HG02870 (cell line): ENCODE measurements around the gene IER3IP1.
A peak's percentile ranks its signal among the peaks of the same experiment; 100 is the strongest.
"Not testable (repeated sequence)": the region's sequence is repeated elsewhere in the genome, so short reads cannot be mapped to it uniquely, and the experiment has no call there.

Experiments used
- ATAC-seq: cut with Tn5 transposase; IDR thresholded peaks from one replicate; pipeline ENCODE4 v1.9.1; 2021; ENCODE audit warnings: mild to moderate bottlenecking, moderate library complexity; ENCODE audit not compliant: unreplicated experiment

Gene IER3IP1

GRCh38 chr18:47160256-47160655, 15.9 kb downstream of the IER3IP1 start:
- no peak for ATAC-seq

- not testable (repeated sequence) for ATAC-seq
Measured at GRCh38 chr18:47158404-47158803, 17.8 kb downstream of the IER3IP1 start.

GRCh38 chr18:47151439-47151838, 24.7 kb downstream of the IER3IP1 start:
- ATAC-seq = no peak

- no peak for ATAC-seq
Measured at GRCh38 chr18:47150824-47151366, 25.3 kb downstream of the IER3IP1 start.

GRCh38 chr18:47150029-47150823, 25.9 kb downstream of the IER3IP1 start, which contains the start of gene HDHD2:
TSS of gene HDHD2 (minus strand) at chr18:47150500. CDS start at chr18:47136439, 14,061 bp downstream.
- ATAC-seq = peak; percentile 89

- ATAC-seq = no peak
Measured at GRCh38 chr18:47149457-47150028, 26.6 kb downstream of the IER3IP1 start.

GRCh38 chr18:47146206-47146605, 30.0 kb downstream of the IER3IP1 start:
- no peak for ATAC-seq

GRCh38 chr18:47143899-47144485, 32.2 kb downstream of the IER3IP1 start:
- no peak for ATAC-seq

- no peak for ATAC-seq
Measured at GRCh38 chr18:47143153-47143552, 33.0 kb downstream of the IER3IP1 start.

- ATAC-seq = no peak
Measured at GRCh38 chr18:47141289-47141688, 34.9 kb downstream of the IER3IP1 start.

GRCh38 chr18:47121146-47121545, 55.0 kb downstream of the IER3IP1 start:
- no peak for ATAC-seq

GRCh38 chr18:47120428-47120827, 55.7 kb downstream of the IER3IP1 start:
- peak; percentile 98 for ATAC-seq

- no peak for ATAC-seq
Measured at GRCh38 chr18:47118981-47119380, 57.2 kb downstream of the IER3IP1 start.

GRCh38 chr18:47115205-47115604, 61.0 kb downstream of the IER3IP1 start:
- ATAC-seq = no peak

- no peak for ATAC-seq
Measured at GRCh38 chr18:47113796-47114540, 62.2 kb downstream of the IER3IP1 start.

GRCh38 chr18:47110492-47111274, 65.5 kb downstream of the IER3IP1 start:
- no peak for ATAC-seq

GRCh38 chr18:47109720-47110119, 66.4 kb downstream of the IER3IP1 start:
- no peak for ATAC-seq

- no peak for ATAC-seq
Measured at GRCh38 chr18:47108998-47109405, 67.2 kb downstream of the IER3IP1 start.

- no peak for ATAC-seq
Measured at GRCh38 chr18:47108373-47108772, 67.8 kb downstream of the IER3IP1 start.
